Lung (tissue), 12 donors: ENCODE data around the gene KIAA1217. TPM values are rescaled to one million over a fixed set of nuclear protein-coding genes. Genes with fewer than 3 reads are reported as not detected.

Experiments used
- ATAC-seq: fragments of 200-7000 bp; cut with Tn5 transposase; one replicate; pipeline ENCODE4 v1.9.1; 2020; ENCODE audit warnings: moderate number of reproducible peaks; ENCODE audit not compliant: insufficient read depth, low FRiP score
- DNase-seq, 3 donors: peaks; one replicate each; pipeline ENCODE4 v3.0.0-alpha.2; 2013 to 2017
- H3K27ac ChIP-seq, 2 donors: one replicate each; pipeline ENCODE4 v1.5.1; 2013; ENCODE audit warnings: mild to moderate bottlenecking in 2 of 2, moderate library complexity in 2 of 2, control low read depth in 1 of 2, inconsistent platforms in 1 of 2, low read depth in 1 of 2, low read length in 1 of 2
- H3K27me3 ChIP-seq, 3 donors: one replicate each; pipeline ENCODE4 v1.5.1; 2013; ENCODE audit warnings: low read length in 2 of 3; ENCODE audit not compliant: control insufficient read depth in 3 of 3, insufficient read depth in 3 of 3
- H3K36me3 ChIP-seq, 4 donors: one replicate each; pipeline ENCODE4 v1.5.1; 2013; ENCODE audit warnings: low read length in 4 of 4, mild to moderate bottlenecking in 1 of 4, moderate library complexity in 1 of 4; ENCODE audit not compliant: control insufficient read depth in 4 of 4, insufficient read depth in 4 of 4
- H3K4me1 ChIP-seq, 5 donors: one replicate each; pipeline ENCODE4 v1.5.1; 2013; ENCODE audit warnings: low read length in 5 of 5, mild to moderate bottlenecking in 2 of 5, moderate library complexity in 1 of 5; ENCODE audit not compliant: control insufficient read depth in 5 of 5, insufficient read depth in 5 of 5
- H3K4me3 ChIP-seq: one replicate; pipeline ENCODE4 v1.5.1; 2013; ENCODE audit warnings: mild to moderate bottlenecking, control low read depth, moderate library complexity
- H3K9ac ChIP-seq, 2 donors: one replicate each; pipeline ENCODE4 v1.5.1; 2013; ENCODE audit warnings: low read length in 2 of 2, control low read depth in 1 of 2; ENCODE audit not compliant: insufficient read depth in 1 of 2
- H3K9me3 ChIP-seq, 4 donors: one replicate each; pipeline ENCODE4 v1.5.1; 2013; ENCODE audit warnings: low read length in 3 of 4, mild to moderate bottlenecking in 1 of 4, moderate library complexity in 1 of 4; ENCODE audit not compliant: control insufficient read depth in 4 of 4, insufficient read depth in 3 of 4
- WGBS, 2 donors: extraction: QIAGEN DNeasy Blood & Tissue Kit; methylation state at CpG; one replicate each; pipeline ENCODE4 v1.1.7; 2013; 5-methylcytosine and 5-hydroxymethylcytosine counted together
- polyA plus RNA-seq, 2 donors: library from polyadenylated mRNA; stranded (reverse); fragments of 200-250 nt; gene quantifications; one replicate each; pipeline ENCODE4 v1.2.1, GENCODE V29; 2013
- total RNA-seq, 2 donors: library from RNA; depleted of rRNA in 1 of 2; stranded (reverse); fragments of >200 nt in 1 of 2; gene quantifications; one replicate each; pipeline ENCODE4 v1.2.1, GENCODE V29; 2014 to 2021
- TF ChIP-seq, protein P1 (sequence below): IDR thresholded peaks from 2 replicates; pipeline ENCODE4 v1.5.1; 2012; ENCODE audit warnings: mild to moderate bottlenecking; ENCODE audit errors: control extremely low read depth, extremely low read depth
- donor health status: control.
- donor health status: control.
- donor health status: Bipolar disorder and iron deficiency.
- donor health status: healthy.
- donor health status: DM: yes; HTN: yes; CAD: no.

The KIAA1217 gene
- total and polyA plus RNA-seq, 4 donors: 5.5 to 58.6 (median 24.1) TPM

DNA sequence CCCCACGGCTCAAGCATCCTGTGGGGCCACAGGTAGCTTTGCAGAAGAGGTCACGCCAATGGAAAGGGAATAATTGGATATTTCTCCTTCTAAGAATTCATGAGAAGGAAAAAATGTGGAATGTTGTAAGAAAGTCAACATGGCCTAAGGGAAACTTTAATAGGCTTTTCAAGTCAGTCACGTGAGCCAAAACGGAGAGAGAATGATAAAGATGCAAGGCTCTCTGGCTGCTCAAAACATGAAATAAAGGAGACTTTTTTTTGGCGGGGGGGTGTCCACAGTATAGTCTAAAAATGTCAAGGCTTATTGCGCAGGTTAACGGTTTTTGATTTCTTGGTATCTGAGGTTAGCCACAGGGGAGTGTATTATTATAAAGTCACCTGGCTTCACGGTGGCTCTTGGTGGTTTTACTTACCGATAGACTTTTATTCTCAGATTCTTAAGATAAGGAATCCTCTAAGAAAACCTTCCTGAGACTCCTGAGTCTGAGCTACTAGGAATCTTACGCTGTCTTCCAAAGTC lies 366.6 kb downstream of the KIAA1217 start:
- H3K9ac ChIP-seq: no peak overlapping the region
- DNase-seq (peak in 1 of 3 donors; percentile 21), ATAC-seq (no peak)
- 73 to 77% methylated on average over 10 of the region's 10 CpGs for WGBS, 2 donors
- TF ChIP-seq, protein P1, sequence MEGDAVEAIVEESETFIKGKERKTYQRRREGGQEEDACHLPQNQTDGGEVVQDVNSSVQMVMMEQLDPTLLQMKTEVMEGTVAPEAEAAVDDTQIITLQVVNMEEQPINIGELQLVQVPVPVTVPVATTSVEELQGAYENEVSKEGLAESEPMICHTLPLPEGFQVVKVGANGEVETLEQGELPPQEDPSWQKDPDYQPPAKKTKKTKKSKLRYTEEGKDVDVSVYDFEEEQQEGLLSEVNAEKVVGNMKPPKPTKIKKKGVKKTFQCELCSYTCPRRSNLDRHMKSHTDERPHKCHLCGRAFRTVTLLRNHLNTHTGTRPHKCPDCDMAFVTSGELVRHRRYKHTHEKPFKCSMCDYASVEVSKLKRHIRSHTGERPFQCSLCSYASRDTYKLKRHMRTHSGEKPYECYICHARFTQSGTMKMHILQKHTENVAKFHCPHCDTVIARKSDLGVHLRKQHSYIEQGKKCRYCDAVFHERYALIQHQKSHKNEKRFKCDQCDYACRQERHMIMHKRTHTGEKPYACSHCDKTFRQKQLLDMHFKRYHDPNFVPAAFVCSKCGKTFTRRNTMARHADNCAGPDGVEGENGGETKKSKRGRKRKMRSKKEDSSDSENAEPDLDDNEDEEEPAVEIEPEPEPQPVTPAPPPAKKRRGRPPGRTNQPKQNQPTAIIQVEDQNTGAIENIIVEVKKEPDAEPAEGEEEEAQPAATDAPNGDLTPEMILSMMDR: no peak
- no peak overlapping the region for H3K27ac ChIP-seq
- no peak overlapping the region for H3K4me3 ChIP-seq
- H3K27me3 ChIP-seq: no peaks in the 10 kb centered on the region
- peaks cover 0 to 2% (median 0%) of the 10 kb centered on the region in 5 donors for H3K4me1 ChIP-seq
- H3K9me3 ChIP-seq: no peaks in the 10 kb centered on the region
- no peaks in the 10 kb centered on the region for H3K36me3 ChIP-seq

DNA sequence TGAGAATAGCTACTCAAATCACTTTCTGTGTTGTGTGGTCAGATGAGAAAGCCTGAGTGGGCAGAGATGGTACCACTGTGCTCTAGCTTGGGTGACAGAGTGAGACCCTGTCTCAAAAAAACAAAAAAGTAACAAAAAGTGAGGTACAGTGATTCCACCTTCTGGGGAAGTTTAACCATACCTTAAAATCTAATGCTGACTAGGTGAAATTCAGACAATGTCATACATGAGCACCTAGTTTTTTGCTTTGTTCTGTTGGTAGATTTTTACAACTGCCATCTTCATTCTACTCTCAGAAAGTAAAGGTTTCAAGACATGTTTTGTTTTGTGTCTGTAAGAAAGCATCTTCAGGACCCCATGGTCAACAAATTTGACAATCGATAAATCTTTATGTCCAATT lies 370.5 kb downstream of the KIAA1217 start:
- H3K27me3 ChIP-seq: no peaks in the 10 kb centered on the region
- no peak for ATAC-seq
- no peaks in the 10 kb centered on the region for H3K9me3 ChIP-seq
- 93 to 97% methylated on average over 1 of the region's 1 CpG for WGBS, 2 donors
- peaks cover 0 to 8% (median under 1%) of the 10 kb centered on the region in 4 donors for H3K36me3 ChIP-seq
- H3K4me3 ChIP-seq: no peak overlapping the region
- no peak overlapping the region for H3K27ac ChIP-seq
- H3K4me1 ChIP-seq: no peaks in the 10 kb centered on the region
- TF ChIP-seq, protein P1: no peak
- DNase-seq: no peak
- no peak overlapping the region for H3K9ac ChIP-seq

DNA sequence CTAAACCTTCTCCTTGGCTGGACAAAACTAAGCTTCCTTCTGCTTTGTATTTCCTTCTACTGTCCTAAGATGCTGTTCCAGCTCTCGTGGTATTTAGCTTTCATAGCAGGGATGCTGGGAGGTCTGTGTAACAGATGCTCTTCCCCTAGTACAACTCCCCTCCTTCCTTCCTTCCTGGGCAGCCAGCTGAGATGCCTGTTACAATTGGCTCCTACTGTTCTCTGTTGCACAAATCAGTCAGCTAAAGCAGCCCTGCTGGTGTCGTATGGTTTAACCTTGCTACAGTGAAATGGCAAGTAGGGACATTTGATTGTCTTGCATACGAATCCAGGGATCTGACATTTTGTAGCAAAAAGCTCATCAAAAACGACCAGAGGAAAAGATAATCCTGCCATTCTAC lies 371.0 kb downstream of the KIAA1217 start:
- ATAC-seq (no peak), DNase-seq (peak in 1 of 3 donors; percentile 9)
- WGBS, 2 donors: 52 to 62% methylated on average over 4 of the region's 4 CpGs
- H3K9me3 ChIP-seq: no peaks in the 10 kb centered on the region
- no peak overlapping the region for H3K4me3 ChIP-seq
- H3K36me3 ChIP-seq: peaks cover 0 to 8% (median 2%) of the 10 kb centered on the region in 4 donors
- no peak overlapping the region for H3K9ac ChIP-seq
- no peaks in the 10 kb centered on the region for H3K4me1 ChIP-seq
- TF ChIP-seq, protein P1: no peak
- no peaks in the 10 kb centered on the region for H3K27me3 ChIP-seq
- H3K27ac ChIP-seq: no peak overlapping the region

DNA sequence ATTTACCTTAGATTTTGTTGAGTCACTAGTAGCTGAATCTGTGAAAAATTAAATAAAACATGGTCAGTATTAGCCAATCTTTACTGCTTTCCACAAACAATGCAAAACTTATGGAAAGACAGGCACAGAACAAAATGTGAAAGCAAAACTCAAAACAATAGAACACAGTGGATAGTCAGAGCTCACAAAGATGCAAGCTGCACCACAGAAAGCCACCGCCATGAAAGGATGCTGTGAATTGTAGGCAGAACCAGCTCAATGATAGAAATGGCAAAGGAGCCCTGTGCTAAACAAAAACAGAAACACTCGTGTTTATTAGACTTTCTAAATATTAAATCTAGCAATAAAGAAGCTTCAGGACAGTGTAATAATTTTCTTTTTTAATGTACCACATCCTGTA lies 380.3 kb downstream of the KIAA1217 start:
- WGBS, 2 donors: 96 to 97% methylated on average over 2 of the region's 2 CpGs
- DNase-seq (no peak), ATAC-seq (no peak)
- H3K4me1 ChIP-seq: no peaks in the 10 kb centered on the region
- H3K36me3 ChIP-seq: peaks cover 21 to 45% (median 41%) of the 10 kb centered on the region in 4 donors
- no peak overlapping the region for H3K27ac ChIP-seq
- H3K9ac ChIP-seq: no peak overlapping the region
- TF ChIP-seq, protein P1: no peak
- H3K27me3 ChIP-seq: no peaks in the 10 kb centered on the region
- no peak overlapping the region for H3K4me3 ChIP-seq
- no peaks in the 10 kb centered on the region for H3K9me3 ChIP-seq
